Measurements from ENCODE around the gene ZFP3. TPM values are rescaled to one million over a fixed set of nuclear protein-coding genes. Genes with fewer than 3 reads are reported as not detected.

ZFP3 gene
- total RNA-seq, 4 donors from 2014 or later, result 3.2 to 5.9 (median 4.0) TPM

DNA sequence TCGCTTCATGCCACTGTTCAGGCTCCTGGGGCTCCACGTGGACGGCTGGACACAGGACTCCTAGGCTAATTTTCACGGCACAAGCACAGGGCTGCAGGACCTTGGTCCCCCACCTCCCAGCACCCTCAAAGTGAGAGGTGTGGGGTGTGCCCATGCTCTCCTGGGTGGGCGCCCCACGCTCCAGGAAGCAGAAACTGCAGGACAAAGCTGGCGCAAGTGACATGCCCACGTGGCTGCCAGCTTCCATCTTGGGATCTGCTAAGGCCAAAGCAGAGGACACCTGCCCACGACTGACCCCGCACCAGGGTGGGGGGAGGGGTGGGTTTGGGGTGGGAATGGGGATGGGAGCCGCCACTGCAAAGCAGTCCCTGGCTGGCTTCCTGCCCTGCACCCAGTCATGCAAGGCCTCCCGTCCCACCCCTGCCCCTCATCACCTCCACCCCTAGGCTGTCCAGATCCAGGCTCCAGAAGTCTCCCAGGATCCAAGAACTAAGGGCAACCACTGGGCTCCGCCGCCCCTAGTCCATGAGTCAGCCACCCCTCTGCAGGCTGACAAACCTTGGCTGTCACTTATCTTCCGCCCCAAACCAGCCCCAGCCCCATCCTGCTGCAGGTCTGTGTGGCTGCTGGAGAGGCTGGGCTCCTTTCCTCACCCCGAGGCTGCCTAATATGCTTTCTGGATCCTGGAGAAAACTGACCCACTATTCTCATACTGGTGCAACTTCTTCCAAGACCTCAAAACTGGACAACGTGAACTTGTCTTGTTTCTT is 48.6 kb downstream of the ZFP3 start:
- TF ChIP-seq, protein P1, sequence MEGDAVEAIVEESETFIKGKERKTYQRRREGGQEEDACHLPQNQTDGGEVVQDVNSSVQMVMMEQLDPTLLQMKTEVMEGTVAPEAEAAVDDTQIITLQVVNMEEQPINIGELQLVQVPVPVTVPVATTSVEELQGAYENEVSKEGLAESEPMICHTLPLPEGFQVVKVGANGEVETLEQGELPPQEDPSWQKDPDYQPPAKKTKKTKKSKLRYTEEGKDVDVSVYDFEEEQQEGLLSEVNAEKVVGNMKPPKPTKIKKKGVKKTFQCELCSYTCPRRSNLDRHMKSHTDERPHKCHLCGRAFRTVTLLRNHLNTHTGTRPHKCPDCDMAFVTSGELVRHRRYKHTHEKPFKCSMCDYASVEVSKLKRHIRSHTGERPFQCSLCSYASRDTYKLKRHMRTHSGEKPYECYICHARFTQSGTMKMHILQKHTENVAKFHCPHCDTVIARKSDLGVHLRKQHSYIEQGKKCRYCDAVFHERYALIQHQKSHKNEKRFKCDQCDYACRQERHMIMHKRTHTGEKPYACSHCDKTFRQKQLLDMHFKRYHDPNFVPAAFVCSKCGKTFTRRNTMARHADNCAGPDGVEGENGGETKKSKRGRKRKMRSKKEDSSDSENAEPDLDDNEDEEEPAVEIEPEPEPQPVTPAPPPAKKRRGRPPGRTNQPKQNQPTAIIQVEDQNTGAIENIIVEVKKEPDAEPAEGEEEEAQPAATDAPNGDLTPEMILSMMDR (IDR thresholded peaks at IDR 0.05; ENCODE audit: low read depth), result no peak

DNA sequence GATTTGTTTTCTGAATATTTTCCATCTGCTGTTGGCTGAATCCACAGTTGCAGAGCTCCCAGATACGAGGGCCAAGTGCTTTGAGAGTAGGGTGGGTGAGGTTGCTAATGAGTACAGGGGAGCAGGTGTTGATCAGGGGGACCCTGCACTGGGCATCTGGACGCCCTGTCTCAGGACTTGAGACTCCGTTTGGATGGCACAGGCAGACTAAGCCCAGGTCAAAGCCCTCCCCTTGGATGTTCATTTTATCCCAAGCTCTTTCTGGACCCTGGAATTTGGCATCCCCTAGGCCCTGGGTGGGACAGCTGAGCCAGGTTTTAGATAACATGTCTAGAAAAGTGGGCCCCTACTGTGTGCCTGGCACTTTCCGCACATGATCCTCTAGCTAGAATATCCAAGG is 49.6 kb downstream of the ZFP3 start:
- TF ChIP-seq, protein P1 (IDR thresholded peaks at IDR 0.05; ENCODE audit: low read depth), result no peak

DNA sequence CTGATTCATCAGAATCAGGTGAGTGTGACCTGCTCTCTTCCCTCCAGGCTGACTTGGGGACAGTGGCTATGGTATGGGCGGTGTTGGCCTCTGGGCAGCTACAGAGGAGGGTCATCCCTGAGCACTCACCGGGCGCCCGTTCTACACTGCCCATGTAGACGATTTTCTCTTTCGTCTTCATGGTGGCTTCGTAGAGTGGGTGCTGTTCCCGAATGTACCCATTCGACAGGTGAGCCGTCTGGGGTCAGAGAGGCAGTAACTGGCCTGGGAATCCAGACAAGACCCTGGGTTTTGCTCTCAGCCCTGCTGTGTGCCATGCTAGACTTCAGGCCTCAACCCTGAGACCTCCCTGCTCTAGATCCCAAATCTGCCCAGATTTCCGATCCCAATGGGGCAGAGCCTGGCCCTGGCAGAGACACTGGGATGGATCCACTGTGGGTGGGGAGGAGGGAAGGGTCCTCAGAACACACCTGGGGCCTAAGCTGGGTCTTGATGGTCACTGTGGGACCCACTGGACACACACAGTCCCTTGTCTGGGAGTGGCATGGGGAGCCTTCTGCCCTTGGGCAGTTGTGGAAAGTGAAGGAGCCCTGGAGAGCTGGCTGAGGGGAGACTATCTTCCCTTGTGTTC is 50.8 kb downstream of the ZFP3 start:
- TF ChIP-seq, protein P1 (IDR thresholded peaks at IDR 0.05; ENCODE audit: low read depth), result no peak

DNA sequence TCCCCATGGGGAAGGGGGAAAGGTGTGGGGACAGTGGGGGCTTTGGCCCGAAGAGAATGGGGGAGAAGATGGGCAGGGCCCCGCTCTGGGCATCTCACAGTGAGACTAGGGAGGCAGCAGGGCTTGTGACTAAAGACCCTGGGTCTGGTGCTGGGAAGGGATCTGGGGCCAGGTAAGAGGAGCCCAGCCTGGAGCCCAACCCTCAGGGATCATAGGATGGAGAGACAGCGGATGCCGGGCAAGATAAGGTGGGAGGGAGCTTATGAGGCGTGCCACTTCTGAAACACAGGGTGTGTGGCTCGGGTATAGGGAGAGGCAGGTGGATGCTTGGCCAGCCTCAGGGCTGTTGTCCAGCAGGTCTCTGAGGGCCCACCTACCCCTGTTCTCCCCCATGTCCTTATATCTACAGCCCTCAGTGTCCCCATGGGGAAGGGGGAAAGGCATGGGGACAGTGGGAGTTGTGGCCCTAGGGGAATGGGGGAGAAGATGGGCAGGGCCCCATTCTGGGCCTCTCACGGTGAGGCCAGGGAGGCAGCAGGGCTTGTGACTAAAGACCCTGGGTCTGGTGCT is 53.0 kb downstream of the ZFP3 start:
- TF ChIP-seq, protein P1 (IDR thresholded peaks at IDR 0.05; ENCODE audit: low read depth), result no peak

DNA sequence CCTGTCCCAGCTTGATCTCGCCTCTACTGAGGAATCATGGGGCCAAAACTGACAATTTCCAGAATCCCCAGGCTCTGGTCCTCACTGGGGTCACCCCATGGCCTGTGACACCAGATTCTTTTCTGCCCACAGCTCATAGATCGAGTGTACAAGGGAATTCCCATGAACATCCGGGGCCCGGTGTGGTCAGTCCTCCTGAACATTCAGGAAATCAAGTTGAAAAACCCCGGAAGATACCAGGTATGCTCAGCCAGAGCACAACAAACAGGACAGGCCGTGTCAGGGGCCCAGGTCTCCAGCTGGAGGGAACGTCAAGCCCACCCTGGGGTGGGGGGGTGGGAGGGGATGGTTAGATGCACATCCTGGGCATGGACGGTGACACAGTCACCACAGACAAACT is 55.0 kb downstream of the ZFP3 start:
- TF ChIP-seq, protein P1 (IDR thresholded peaks at IDR 0.05; ENCODE audit: low read depth), result no peak

DNA sequence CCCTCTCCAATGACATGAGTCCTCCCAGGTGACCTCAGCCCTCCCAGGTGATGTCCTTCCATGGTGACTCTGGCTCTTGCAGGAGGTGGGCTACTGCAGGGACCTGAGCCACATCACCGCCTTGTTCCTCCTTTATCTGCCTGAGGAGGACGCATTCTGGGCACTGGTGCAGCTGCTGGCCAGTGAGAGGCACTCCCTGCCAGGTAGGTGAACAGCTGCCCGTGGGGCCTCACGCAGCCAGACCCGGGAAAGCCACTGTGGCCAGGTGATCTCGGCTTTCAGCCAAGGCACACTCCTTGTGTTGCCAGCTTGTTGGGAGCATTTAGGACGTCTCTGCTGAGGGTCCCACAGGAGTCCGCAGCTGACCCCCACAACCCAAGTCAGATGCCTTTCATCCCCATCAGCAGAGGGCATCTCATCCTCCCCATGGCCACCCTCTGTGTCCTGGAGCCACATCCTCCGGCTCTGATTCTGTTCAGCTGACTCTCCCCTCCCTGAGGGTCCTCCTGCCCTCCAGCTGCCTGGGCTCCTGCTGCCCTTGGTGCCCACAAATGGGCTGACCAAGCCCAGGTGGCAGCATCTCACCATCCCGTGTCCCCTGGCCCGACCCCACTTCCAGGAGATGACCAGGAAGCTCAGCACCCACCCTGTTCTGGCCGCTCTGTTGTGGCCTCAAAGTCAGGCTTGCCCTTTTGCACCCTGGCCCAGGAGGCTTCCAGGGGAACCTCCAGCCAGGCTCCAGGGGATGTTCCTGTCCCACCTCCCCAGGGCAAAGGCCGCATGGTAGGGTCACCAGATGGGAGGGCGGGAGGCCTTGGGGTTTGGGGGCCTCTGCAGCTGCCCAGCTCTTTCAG is 57.7 kb downstream of the ZFP3 start:
- TF ChIP-seq, protein P1 (IDR thresholded peaks at IDR 0.05; ENCODE audit: low read depth), result no peak

Measured in subcutaneous adipose tissue (tissue), 4 donors.